Caki2 (cell line): ENCODE data around the gene ANKRD11. TPM values are rescaled to one million over a fixed set of nuclear protein-coding genes. Genes with fewer than 3 reads are reported as not detected.

Experiments used
- DNase-seq: peaks from one replicate; pipeline ENCODE4 v3.0.0-alpha.2; 2015; ENCODE audit warnings: low read depth
- in situ Hi-C: cut with HindIII; loops from 2 replicates; pipeline ENCODE4 v1.10.0; 2016; ENCODE audit warnings: low sequenced_read_pairs, low pct_unique_long_range_greater_than_20kb, mixed read lengths
- total RNA-seq: library from RNA; depleted of rRNA; stranded (reverse); fragments of >200 nt; shearing (Covaris generic); gene quantifications from 2 replicates; pipeline ENCODE4 v1.2.3, GENCODE V29; 2014; ENCODE audit warnings: low replicate concordance

ANKRD11 gene
- total RNA-seq, 1 experiment from 2014 or later = 56.3 TPM

- no peak for DNase-seq
- in situ Hi-C loops = no loop called here
These were observed 209.2 kb downstream of the ANKRD11 start for GRCh38 chr16:89281189-89281577.

GRCh38 chr16:89280546-89281188 lies 209.7 kb downstream of the ANKRD11 start:
- no peak for DNase-seq
- in situ Hi-C loops = no loop called here

GRCh38 chr16:89279666-89280481 lies 210.5 kb downstream of the ANKRD11 start:
- in situ Hi-C loops = no loop called here
- DNase-seq = no peak

GRCh38 chr16:89278441-89279240 lies 211.7 kb downstream of the ANKRD11 start:
- in situ Hi-C loops = no loop called here
- DNase-seq = no peak

DNA sequence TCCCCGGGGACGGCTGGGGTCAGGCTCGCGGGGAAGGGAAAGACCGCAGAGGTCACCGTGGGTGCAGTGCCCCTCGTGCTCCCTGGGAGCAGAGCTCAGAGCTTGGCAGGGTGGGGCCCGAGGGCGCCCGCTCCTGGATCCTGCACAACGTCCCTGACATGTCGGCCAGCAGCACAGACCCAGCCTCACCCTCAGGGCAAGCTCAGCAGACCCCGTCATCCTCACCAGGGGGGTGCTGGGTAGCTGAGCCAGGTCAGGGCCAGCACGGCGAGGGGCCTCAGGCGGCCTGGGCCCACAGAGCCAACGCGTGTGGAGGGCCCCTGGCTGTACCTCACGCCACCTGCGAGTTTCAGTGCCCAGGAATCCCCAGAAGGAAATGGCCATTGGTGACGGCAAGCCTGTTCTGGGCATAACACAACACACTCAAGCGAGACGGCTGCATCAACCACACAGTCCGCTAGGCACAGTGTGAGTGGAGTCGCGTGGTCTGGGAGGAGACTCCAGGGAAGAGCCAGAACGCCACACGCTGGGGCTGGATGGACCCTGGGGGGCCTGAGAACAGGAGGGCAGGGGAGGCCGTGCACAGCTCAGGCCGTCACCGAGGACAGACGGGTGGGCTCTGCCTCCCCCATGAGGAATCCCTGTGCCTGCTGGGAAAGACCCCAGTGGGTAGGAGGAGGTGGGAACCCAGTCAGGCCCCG lies 212.6 kb downstream of the ANKRD11 start:
- in situ Hi-C loops = no loop called here
- DNase-seq = no peak

GRCh38 chr16:89277049-89277448 lies 213.3 kb downstream of the ANKRD11 start:
- in situ Hi-C loops = no loop called here

GRCh38 chr16:89275837-89276720 lies 214.3 kb downstream of the ANKRD11 start:
- in situ Hi-C loops = no loop called here
- no peak for DNase-seq

More at GRCh38 chr16:89277049-89277448, 213.3 kb downstream of the ANKRD11 start:
- DNase-seq = no peak

GRCh38 chr16:89275284-89275584 lies 215.1 kb downstream of the ANKRD11 start:
- in situ Hi-C loops = no loop called here
- DNase-seq = no peak

DNA sequence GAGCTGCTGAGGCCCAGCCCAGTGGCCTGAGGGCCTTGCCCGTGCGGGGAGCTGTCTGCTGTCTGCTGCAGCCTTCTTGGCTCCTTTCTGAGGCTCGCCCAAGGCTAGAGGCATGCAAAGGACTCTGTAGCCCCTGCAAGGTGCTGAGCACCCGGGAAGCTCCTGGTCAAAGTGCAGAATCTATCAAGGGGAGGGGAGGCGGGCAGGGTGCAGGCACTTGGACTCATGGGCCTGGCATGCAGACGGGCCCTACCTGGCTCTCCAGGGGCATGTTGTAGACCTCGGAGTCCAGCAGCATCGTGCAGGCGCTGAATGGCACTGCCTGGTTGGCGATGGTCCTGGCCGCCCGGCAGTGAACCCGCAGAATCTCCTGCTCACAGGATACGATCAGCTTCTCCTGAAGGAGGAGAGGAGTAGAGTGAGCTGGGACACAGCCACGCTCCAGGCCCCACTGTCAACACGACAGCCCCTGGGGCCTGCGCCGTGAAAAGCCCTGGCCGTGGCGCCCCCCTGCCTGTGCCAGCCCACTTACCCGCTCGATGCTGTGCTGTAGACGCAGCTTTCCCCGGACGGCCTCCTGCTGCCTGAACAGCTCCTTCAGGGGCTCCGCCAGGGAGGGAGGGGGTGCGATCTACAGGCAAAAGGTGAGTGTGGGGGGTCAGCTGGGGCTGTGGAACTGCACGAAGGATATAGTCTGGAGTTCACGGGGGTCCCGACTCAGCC lies 215.6 kb downstream of the ANKRD11 start:
- in situ Hi-C loops = no loop called here
- DNase-seq = no peak

DNA sequence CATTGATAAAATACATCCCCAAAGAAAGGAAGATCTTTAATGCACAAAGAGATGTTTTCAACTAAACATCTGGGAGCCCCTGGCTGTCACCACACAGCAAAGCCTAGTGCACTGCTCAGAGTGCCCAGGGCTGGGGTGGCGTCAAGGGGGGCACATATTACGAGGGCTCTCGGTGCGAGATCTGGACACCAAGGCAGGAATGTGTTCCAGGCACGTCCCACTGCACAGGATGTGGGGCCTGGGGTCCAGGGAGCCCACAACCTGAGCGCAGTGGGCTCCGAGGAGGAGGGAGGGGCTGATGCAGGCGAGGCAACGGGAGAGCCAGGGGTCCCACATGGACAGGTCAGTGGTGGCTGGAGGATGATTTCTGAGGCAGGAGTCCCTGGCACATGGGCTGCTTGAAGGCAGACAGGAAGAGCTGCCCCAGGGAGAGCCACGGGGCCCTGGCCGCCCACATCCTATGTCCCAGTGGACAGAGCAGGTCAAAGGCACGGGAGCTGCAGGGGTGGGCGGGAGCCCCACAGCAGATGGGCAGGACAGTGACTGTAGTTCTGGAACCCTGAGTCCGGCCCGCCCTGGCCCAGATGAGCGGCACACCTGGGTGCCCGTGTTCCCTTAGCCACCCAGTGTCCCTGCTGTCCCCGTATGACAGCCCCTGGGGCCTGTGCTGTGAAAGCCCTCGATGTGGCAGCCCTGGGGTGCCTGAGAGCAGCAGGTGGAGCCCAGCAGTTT lies 216.5 kb downstream of the ANKRD11 start:
- in situ Hi-C loops = no loop called here
- DNase-seq = no peak

- in situ Hi-C loops = no loop called here
- no peak for DNase-seq
These were observed 217.7 kb downstream of the ANKRD11 start for GRCh38 chr16:89272631-89273030.

DNA sequence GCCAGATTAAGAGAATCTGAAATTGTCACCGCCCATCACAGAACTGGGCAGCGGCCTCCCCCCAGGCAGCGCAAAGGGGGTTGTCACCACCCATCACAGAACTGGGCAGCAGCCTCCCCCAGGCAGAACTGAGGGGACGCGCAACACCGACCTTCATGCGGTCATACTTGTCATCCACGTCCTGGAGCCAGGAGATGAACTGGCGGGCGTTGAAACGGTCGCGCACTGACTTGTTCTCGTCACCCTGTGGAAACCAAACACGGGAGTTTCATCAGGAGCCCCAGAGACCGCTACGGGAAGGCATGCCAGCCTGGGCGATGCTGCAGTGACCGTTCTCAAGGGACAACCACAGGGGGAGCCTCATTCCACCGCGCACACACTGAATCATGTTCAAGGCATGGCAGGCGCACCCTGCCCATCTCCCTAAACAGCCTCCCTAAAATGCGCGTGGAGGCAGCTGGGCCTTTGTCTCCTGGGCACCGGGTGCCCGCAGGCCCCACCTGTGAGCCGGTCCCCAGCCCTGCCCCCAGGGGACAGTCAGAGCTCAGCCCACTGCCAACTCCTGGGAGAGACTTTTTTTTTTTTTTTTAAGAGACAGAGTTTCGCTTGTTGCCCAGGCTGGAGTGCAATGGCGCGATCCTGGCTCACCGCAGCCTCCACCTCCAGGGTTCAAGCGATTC lies 219.6 kb downstream of the ANKRD11 start:
- no peak for DNase-seq

GRCh38 chr16:89269805-89270665 lies 220.3 kb downstream of the ANKRD11 start:
- in situ Hi-C loops = no loop called here
- no peak for DNase-seq

More for the DNA sequence above, 219.6 kb downstream of the ANKRD11 start:
- in situ Hi-C loops = no loop called here

DNA sequence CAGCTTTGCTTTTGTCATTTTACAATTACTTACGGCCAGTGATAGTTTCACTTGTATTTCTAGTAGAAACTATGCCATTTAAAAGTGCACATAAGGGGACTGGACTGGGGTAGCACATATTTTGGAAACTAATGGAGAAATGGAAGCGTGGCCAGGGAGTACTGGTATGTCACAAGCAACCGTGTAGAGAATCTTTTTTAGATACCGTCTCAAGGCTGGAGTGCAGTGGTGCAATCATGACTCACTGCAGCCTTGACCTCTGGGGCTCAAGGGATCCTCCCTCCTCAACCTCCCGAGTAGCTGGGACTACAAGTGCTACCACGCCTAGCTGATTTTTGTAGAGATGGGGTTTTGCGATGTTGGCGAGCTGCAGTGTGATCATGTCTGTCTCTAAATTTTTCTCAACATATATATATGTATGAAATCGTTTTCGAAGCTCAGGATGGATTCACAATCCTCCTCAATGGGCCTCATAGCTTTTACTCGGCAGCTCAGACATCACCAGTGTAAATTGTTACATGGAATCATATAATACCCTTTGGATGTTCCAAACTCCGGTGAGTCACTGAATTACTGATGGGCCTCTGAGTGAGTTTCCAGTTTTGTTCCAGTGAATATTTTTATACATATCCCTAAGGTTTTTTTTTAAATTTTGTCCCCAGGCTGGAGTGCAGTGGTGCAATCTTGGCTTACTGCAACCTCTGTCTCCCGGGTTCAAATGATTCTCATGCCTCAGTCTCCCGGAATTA lies 221.2 kb downstream of the ANKRD11 start:
- no peak for DNase-seq
- in situ Hi-C loops = no loop called here

DNA sequence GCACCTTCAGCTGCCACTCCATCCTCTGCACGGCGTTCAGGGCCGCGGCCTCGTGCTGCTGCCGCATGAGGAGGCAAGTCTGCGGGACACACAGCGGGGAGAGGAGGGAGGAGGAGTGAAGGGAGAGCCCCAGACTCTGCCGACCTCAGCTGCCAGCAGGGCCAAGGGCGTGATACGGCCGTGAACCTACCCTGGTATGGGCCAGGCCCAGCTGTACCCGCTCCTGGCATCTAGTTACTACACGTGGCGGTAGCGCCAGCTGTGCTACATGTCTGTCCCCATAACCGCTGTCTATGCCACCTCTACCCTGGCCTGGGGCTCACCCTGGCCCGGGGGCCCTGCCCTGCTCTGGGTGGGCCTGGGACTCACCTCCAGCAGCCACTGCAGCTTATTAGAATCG lies 221.8 kb downstream of the ANKRD11 start:
- no peak for DNase-seq
- in situ Hi-C loops = no loop called here
